ENCODE results near the gene MBD4.

The MBD4 gene

GRCh38 chr3:129412542-129413198, 27.1 kb downstream of the MBD4 start:
- TF ChIP-seq CTCF (IDR thresholded peaks at IDR 0.05; ENCODE audit: control extremely low read depth, extremely low read depth, low read depth, missing control alignments) = no peak
- CTCF ChIA-PET = interaction anchor here (1.1 to 3.5 kb wide), 3 partner anchors 10 to 29 kb away, joined by 3 to 19 read pairs (median 3); no protein-coding TSS in a partner anchor
- no peak for DNase-seq (ENCODE audit: extremely low spot score)
- POLR2A ChIA-PET = interaction anchor here (0.8 kb wide), 1 partner anchor 12 kb away, joined by 3 read pairs; no protein-coding TSS in a partner anchor

- POLR2A ChIA-PET = no interaction called here
- DNase-seq (ENCODE audit: extremely low spot score) = no peak
- CTCF ChIA-PET = interaction anchor here (1.2 to 4.6 kb wide), 2 partner anchors 9 to 11 kb away, joined by 3 to 21 read pairs; no protein-coding TSS in a partner anchor
- TF ChIP-seq CTCF (IDR thresholded peaks at IDR 0.05; ENCODE audit: control extremely low read depth, extremely low read depth, low read depth, missing control alignments) = no peak
Measured at GRCh38 chr3:129410971-129411370, 28.8 kb downstream of the MBD4 start.

DNA sequence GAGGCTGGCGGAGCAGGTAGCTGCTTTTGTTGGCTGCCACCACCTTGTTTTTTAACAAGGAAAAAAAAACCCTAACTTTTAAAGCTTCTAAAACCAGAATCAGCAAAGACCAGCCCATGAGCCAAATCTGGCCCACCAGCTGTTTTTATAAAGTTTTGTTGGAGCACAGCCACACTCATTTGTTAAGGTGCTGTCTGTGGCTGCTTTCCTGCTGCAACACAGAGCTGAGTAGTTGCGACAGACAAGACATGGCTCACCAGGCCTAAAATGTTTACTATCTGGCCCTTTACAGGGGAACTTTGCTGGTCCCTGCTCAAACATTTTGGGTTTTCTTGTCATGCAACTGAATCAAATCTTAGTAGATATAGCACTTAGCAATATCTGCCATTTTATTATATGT, 30.2 kb downstream of the MBD4 start:
- ChIA-PET POLR2A (interaction anchor here (1.0 to 1.4 kb wide), 2 partner anchors 10 to 93 kb away, joined by 3 read pairs; a partner anchor contains a TSS), CTCF (interaction anchor here (0.9 to 4.6 kb wide), 3 partner anchors 10 to 21 kb away, joined by 3 to 21 read pairs (median 3); no protein-coding TSS in a partner anchor)
- DNase-seq (ENCODE audit: extremely low spot score) = no peak
- no peak for TF ChIP-seq CTCF (IDR thresholded peaks at IDR 0.05; ENCODE audit: control extremely low read depth, extremely low read depth, low read depth, missing control alignments)

- TF ChIP-seq CTCF (IDR thresholded peaks at IDR 0.05; ENCODE audit: control extremely low read depth, extremely low read depth, low read depth, missing control alignments) = no peak
- POLR2A ChIA-PET = no interaction called here
- CTCF ChIA-PET = interaction anchor here (0.7 to 2.1 kb wide), 7 partner anchors 13 to 89 kb away, joined by 3 to 7 read pairs (median 3); a partner anchor contains a TSS
- DNase-seq (ENCODE audit: extremely low spot score) = no peak
Measured at GRCh38 chr3:129404610-129405009, 35.1 kb downstream of the MBD4 start.

DNA sequence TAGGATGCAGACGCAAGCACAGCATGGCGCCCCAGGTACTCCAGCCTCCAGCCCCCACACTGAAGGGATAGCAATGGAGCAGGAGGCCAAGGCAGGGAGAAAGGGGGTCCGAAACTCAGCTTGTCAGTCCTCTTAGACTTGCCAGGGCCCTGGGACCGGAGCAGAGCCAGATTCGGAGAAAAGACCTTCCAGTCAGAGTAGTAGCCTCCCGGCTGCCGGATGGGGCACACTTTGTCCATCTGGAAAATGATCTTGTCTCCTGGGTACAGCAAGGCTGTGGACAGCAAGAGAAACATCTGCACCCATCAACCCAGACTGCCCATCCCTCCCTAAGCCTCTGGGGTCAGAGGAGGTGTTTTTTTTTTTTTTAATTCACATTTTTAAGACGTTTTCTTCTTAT, 35.6 kb downstream of the MBD4 start:
- POLR2A ChIA-PET = no interaction called here
- no peak for TF ChIP-seq CTCF (IDR thresholded peaks at IDR 0.05; ENCODE audit: control extremely low read depth, extremely low read depth, low read depth, missing control alignments)
- no peak for DNase-seq (ENCODE audit: extremely low spot score)
- CTCF ChIA-PET = interaction anchor here (1.1 to 2.1 kb wide), 5 partner anchors 13 to 30 kb away, joined by 3 to 5 read pairs (median 5); no protein-coding TSS in a partner anchor

DNA sequence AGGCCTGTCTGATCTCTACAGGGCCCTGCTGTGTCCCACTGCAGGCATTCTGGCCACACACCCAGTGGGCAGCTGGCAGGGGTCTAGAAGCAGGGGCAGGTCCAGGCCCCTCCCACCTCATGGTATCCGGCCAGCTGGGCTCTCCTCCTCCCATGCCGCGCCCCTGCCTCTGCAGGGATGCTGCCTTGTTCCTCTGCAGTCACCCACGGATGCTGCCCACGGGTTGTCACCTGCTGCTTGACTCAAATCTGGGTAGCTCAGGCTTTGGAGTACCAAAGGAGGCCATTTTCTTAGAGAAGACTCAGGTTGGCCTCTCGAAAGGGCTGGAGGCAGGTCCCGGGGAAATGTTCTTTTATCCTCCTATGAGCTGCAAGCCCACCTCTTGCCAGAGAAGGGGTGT, 36.3 kb downstream of the MBD4 start:
- CTCF ChIA-PET = interaction anchor here (1.0 to 2.1 kb wide), 5 partner anchors 9 to 31 kb away, joined by 3 to 5 read pairs (median 3); no protein-coding TSS in a partner anchor
- no peak for TF ChIP-seq CTCF (IDR thresholded peaks at IDR 0.05; ENCODE audit: control extremely low read depth, extremely low read depth, low read depth, missing control alignments)

More for the DNA sequence above, 36.3 kb downstream of the MBD4 start:
- POLR2A ChIA-PET = no interaction called here
- no peak for DNase-seq (ENCODE audit: extremely low spot score)

Measured in GM10248 (cell line).